22Rv1 (cell line): ENCODE results near the gene PHIP.

Experiments
- ZFX ChIP-seq: fragments of 450-650 bp; IDR thresholded peaks from 2 replicates; pipeline ENCODE4 v1.6.1; 2017; ENCODE audit warnings: antibody characterized with exemption, borderline replicate concordance
- TF ChIP-seq, protein P1 (sequence below): fragments of 450-650 bp; IDR thresholded peaks from 2 replicates; pipeline ENCODE4 v1.5.1; 2017; ENCODE audit warnings: mild to moderate bottlenecking

DNA sequence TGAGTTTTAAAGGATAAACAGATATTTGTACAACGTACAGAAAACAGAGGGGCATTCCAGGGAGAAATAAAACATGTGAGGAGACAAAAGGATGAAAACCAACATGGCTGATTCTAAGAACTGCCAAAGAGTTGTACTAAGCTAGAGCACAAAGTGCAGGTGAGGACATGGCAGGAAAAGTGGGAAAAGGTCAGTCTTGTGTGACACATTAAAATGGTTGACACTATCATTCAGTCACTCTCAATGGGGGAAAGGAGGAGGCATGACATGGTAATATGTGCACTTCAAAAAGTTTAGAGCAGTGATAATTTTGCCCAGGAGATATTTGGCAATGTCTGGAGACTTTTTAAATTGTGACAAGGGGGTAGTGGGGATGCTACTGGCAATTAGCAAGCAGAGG is 21.8 kb downstream of the PHIP start:
- TF ChIP-seq, protein P1, sequence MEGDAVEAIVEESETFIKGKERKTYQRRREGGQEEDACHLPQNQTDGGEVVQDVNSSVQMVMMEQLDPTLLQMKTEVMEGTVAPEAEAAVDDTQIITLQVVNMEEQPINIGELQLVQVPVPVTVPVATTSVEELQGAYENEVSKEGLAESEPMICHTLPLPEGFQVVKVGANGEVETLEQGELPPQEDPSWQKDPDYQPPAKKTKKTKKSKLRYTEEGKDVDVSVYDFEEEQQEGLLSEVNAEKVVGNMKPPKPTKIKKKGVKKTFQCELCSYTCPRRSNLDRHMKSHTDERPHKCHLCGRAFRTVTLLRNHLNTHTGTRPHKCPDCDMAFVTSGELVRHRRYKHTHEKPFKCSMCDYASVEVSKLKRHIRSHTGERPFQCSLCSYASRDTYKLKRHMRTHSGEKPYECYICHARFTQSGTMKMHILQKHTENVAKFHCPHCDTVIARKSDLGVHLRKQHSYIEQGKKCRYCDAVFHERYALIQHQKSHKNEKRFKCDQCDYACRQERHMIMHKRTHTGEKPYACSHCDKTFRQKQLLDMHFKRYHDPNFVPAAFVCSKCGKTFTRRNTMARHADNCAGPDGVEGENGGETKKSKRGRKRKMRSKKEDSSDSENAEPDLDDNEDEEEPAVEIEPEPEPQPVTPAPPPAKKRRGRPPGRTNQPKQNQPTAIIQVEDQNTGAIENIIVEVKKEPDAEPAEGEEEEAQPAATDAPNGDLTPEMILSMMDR, result no peak
- no peak for TF ChIP-seq ZFX
